Ovary (tissue), 3 donors: ENCODE data around the gene NPFFR1.

Source experiments
- CTCF ChIP-seq, 3 donors: fragments of 450-650 bp in 2 of 3; fragments of 200-600 bp in 1 of 3; IDR thresholded peaks; one replicate each; pipeline versions ENCODE4 v1.5.1 to v1.8.0; 2016 to 2022; ENCODE audit warnings: antibody characterized with exemption in 3 of 3, mild to moderate bottlenecking in 1 of 3
- EP300 ChIP-seq: sonication (generic); formaldehyde crosslinking; IDR thresholded peaks from one replicate; pipeline ENCODE4 v1.6.1; 2017; ENCODE audit warnings: antibody characterized with exemption
- POLR2A ChIP-seq: fragments of 450-650 bp; IDR thresholded peaks from one replicate; pipeline ENCODE4 v1.6.1; 2017; ENCODE audit warnings: antibody characterized with exemption, mild to moderate bottlenecking, moderate library complexity
- donor health status: DM: no; HTN: no; CAD: no.

- TF ChIP-seq CTCF (IDR thresholded peaks at IDR 0.05) (no peak), POLR2A (no peak), EP300 (no peak)
Measured at GRCh38 chr10:70266056-70266455, 17.7 kb downstream of the NPFFR1 start.
